HFF-Myc (cell line): ENCODE data around the gene MAP7D1.
A peak's percentile ranks its signal among the peaks of the same experiment; 100 is the strongest.

Experiments
- DNase-seq: peaks from one replicate; pipeline ENCODE4 v3.0.0-alpha.2; 2011; ENCODE audit warnings: low read depth; ENCODE audit errors: extremely low read depth
- H3K4me3 ChIP-seq: replicated peaks from 2 replicates; pipeline ENCODE4 v1.5.1; 2011; ENCODE audit warnings: low read depth, mild to moderate bottlenecking, control low read depth, low read length
- CTCF ChIP-seq: IDR thresholded peaks from 2 replicates; pipeline ENCODE4 v1.5.1; 2012; ENCODE audit warnings: mild to moderate bottlenecking, low read depth, low read length, control low read depth; ENCODE audit errors: missing control alignments

The MAP7D1 gene

GRCh38 chr1:36160949-36161485 lies 5.1 kb downstream of the MAP7D1 start:
- TF ChIP-seq CTCF = peak; percentile 53
- H3K4me3 ChIP-seq = peak overlapping the region; percentile 52
- no peak for DNase-seq

GRCh38 chr1:36161641-36162531 lies 5.9 kb downstream of the MAP7D1 start:
- TF ChIP-seq CTCF = no peak
- H3K4me3 ChIP-seq = peak overlapping the region; percentile 52
- no peak for DNase-seq

GRCh38 chr1:36162680-36163239 lies 6.8 kb downstream of the MAP7D1 start:
- H3K4me3 ChIP-seq = no peak overlapping the region
- TF ChIP-seq CTCF = no peak
- no peak for DNase-seq

- H3K4me3 ChIP-seq = no peak overlapping the region
- TF ChIP-seq CTCF = no peak
- DNase-seq = no peak
These were observed 7.5 kb downstream of the MAP7D1 start for GRCh38 chr1:36163426-36163825.

GRCh38 chr1:36164361-36164760 lies 8.4 kb downstream of the MAP7D1 start:
- no peak overlapping the region for H3K4me3 ChIP-seq
- no peak for DNase-seq
- TF ChIP-seq CTCF = no peak

- DNase-seq = no peak
- no peak overlapping the region for H3K4me3 ChIP-seq
These were observed 9.2 kb downstream of the MAP7D1 start for GRCh38 chr1:36165145-36165544.

More at GRCh38 chr1:36165145-36165544, 9.2 kb downstream of the MAP7D1 start:
- TF ChIP-seq CTCF = no peak
